SU-DHL-6 (cell line): ENCODE measurements around the gene GRIK4.

Experiments
- H2AFZ ChIP-seq: fragments of 200-600 bp; sonication (generic); 2 replicates; pipeline ENCODE4 v1.6.1; 2014; ENCODE audit warnings: low read depth, mild to moderate bottlenecking, moderate library complexity, mixed read lengths, antibody characterized with exemption, low read length; ENCODE audit not compliant: severe bottlenecking
- H3F3A ChIP-seq: fragments of 200-600 bp; shearing (Covaris generic); 2 replicates; pipeline ENCODE4 v1.6.0; 2016; ENCODE audit warnings: antibody characterized with exemption, mild to moderate bottlenecking; ENCODE audit not compliant: insufficient read depth
- H3K27ac ChIP-seq: fragments of 200-600 bp; sonication (generic); 2 replicates; pipeline ENCODE4 v1.5.1; 2016; ENCODE audit warnings: low read depth, mild to moderate bottlenecking, low read length, moderate library complexity, mixed read lengths
- H3K27me3 ChIP-seq: fragments of 200-600 bp; sonication (generic), shearing (Covaris generic); 2 replicates; pipeline ENCODE4 v1.6.0; 2014; ENCODE audit warnings: mild to moderate bottlenecking, low read length
- H3K36me3 ChIP-seq: fragments of 200-600 bp; sonication (generic); 2 replicates; pipeline ENCODE4 v1.6.1; 2014; ENCODE audit warnings: mild to moderate bottlenecking, low read length, mixed read lengths
- H3K4me2 ChIP-seq: fragments of 300-600, 200-600 bp; shearing (Covaris generic), sonication (generic); 2 replicates; pipeline ENCODE4 v1.6.0; 2014; ENCODE audit warnings: low read length, low read depth, mild to moderate bottlenecking; ENCODE audit not compliant: poor library complexity, severe bottlenecking
- H3K4me3 ChIP-seq: fragments of 200-600 bp; sonication (generic); 2 replicates; pipeline ENCODE4 v1.5.1; 2014; ENCODE audit warnings: antibody characterized with exemption, low read length, mild to moderate bottlenecking, mixed read lengths; ENCODE audit not compliant: insufficient read depth, poor library complexity, severe bottlenecking
- H3K79me2 ChIP-seq: fragments of 200-600 bp; sonication (generic); 2 replicates; pipeline ENCODE4 v1.6.1; 2014; ENCODE audit warnings: mild to moderate bottlenecking, low read length, moderate library complexity; ENCODE audit not compliant: insufficient read depth
- H3K9ac ChIP-seq: fragments of 200-600 bp; sonication (generic); 2 replicates; pipeline ENCODE4 v1.7.0; 2014; ENCODE audit warnings: mild to moderate bottlenecking, low read length
- H3K9me2 ChIP-seq: fragments of 200-600 bp; sonication (generic); replicated peaks from 2 replicates; pipeline ENCODE4 v1.6.1; 2014; ENCODE audit warnings: low read length; ENCODE audit not compliant: insufficient read depth
- H3K9me3 ChIP-seq: fragments of 200-600 bp; sonication (generic); 2 replicates; pipeline ENCODE4 v1.6.1; 2014; ENCODE audit warnings: low read length, mixed read lengths; ENCODE audit not compliant: insufficient read depth
- H4K20me1 ChIP-seq: fragments of 200-600 bp; sonication (generic); 2 replicates; pipeline ENCODE4 v1.6.1; 2014; ENCODE audit warnings: low read depth, mild to moderate bottlenecking, antibody characterized with exemption, low read length, moderate library complexity, mixed read lengths
- CTCF ChIP-seq: fragments of 200-600 bp; sonication (generic); IDR thresholded peaks from one replicate; pipeline ENCODE4 v1.5.1; 2017; ENCODE audit warnings: antibody characterized with exemption, mild to moderate bottlenecking, low read length, moderate library complexity; ENCODE audit not compliant: insufficient read depth, poor library complexity, severe bottlenecking
- EZH2phosphoT487 ChIP-seq: fragments of 200-600 bp; sonication (generic), shearing (Covaris generic); conservative IDR thresholded peaks from 2 replicates; pipeline ENCODE4 v1.6.1; 2018; ENCODE audit warnings: mild to moderate bottlenecking, antibody characterized with exemption, low read length, moderate library complexity, mixed read lengths

Gene GRIK4

GRCh38 chr11:120974466-120974865 lies 462.9 kb downstream of the GRIK4 start:
- no peak overlapping the region for H3K9ac ChIP-seq

GRCh38 chr11:120974965-120975364 lies 463.4 kb downstream of the GRIK4 start:
- H3K4me3 ChIP-seq, result no peak overlapping the region
- H3K27ac ChIP-seq, result no peak overlapping the region
- no peak overlapping the region for H3K4me2 ChIP-seq
- H3K9ac ChIP-seq, result no peak overlapping the region
- no peaks in the 10 kb centered on the region for H3F3A ChIP-seq
- no peaks in the 10 kb centered on the region for H3K36me3 ChIP-seq
- no peaks in the 10 kb centered on the region for H3K9me2 ChIP-seq
- no peak overlapping the region for H2AFZ ChIP-seq
- H3K27me3 ChIP-seq, result no peaks in the 10 kb centered on the region
- no peaks in the 10 kb centered on the region for H3K9me3 ChIP-seq
- H4K20me1 ChIP-seq, result no peaks in the 10 kb centered on the region
- H3K79me2 ChIP-seq, result no peaks in the 10 kb centered on the region
- no peak for TF ChIP-seq CTCF
- TF ChIP-seq EZH2phosphoT487, result no peak

More at GRCh38 chr11:120974466-120974865, 462.9 kb downstream of the GRIK4 start:
- H3K4me2 ChIP-seq, result no peak overlapping the region
- no peak overlapping the region for H2AFZ ChIP-seq
- H3K9me3 ChIP-seq, result no peaks in the 10 kb centered on the region
- no peaks in the 10 kb centered on the region for H3K27me3 ChIP-seq
- no peak overlapping the region for H3K27ac ChIP-seq
- no peaks in the 10 kb centered on the region for H4K20me1 ChIP-seq
- no peaks in the 10 kb centered on the region for H3F3A ChIP-seq
- no peak for TF ChIP-seq CTCF
- no peak for TF ChIP-seq EZH2phosphoT487
- H3K4me3 ChIP-seq, result no peak overlapping the region
- H3K79me2 ChIP-seq, result no peaks in the 10 kb centered on the region
- H3K9me2 ChIP-seq, result no peaks in the 10 kb centered on the region
- no peaks in the 10 kb centered on the region for H3K36me3 ChIP-seq

GRCh38 chr11:120977266-120978137 lies 466.0 kb downstream of the GRIK4 start:
- Histone ChIP-seq H3K9me3 (no peaks in the 10 kb centered on the region), H3K4me2 (no peak overlapping the region), H3K79me2 (no peaks in the 10 kb centered on the region), H3K27me3 (no peaks in the 10 kb centered on the region), H4K20me1 (no peaks in the 10 kb centered on the region), H3K27ac (no peak overlapping the region), H3K4me3 (no peak overlapping the region), H2AFZ (no peak overlapping the region), H3K36me3 (no peaks in the 10 kb centered on the region), H3F3A (no peaks in the 10 kb centered on the region), H3K9ac (no peak overlapping the region), H3K9me2 (no peaks in the 10 kb centered on the region)
- TF ChIP-seq EZH2phosphoT487 (no peak), CTCF (no peak)
